ENCODE measurements around the gene NKX3-2.
A peak's percentile ranks its signal among the peaks of the same experiment; 100 is the strongest.

Gene NKX3-2

GRCh38 chr4:13523591-13524503 is 20.5 kb downstream of the NKX3-2 start:
- ChIA-PET POLR2A (no interaction called here), CTCF (no interaction called here)
- no peak overlapping the region for H3K4me3 ChIP-seq (ENCODE audit: low read depth, low read length)
- H3K27ac ChIP-seq (ENCODE audit: extremely low read depth, low read depth, low read length) = no peak overlapping the region
- H3K4me1 ChIP-seq (ENCODE audit: control insufficient read depth, insufficient read depth, low read length) = no peaks in the 10 kb centered on the region
- peak; percentile 98 for TF ChIP-seq ZNF140 (tag by site-specific recombination; IDR thresholded peaks at IDR 0.05)
- TF ChIP-seq ZSCAN30 (tag by site-specific recombination; IDR thresholded peaks at IDR 0.05) = no peak
- no peaks in the 10 kb centered on the region for H3K36me3 ChIP-seq (ENCODE audit: control insufficient read depth in 2 of 2, insufficient read depth in 1 of 2, low read length in 2 of 2)
- no peaks in the 10 kb centered on the region; the same call in 1 of the 2 replicates for H3K9me3 ChIP-seq (ENCODE audit: control insufficient read depth, insufficient read depth, low read depth, low read length)

- TF ChIP-seq ZNF548 (tag by site-specific recombination; IDR thresholded peaks at IDR 0.05) = no peak
- no peak for TF ChIP-seq ZNF221 (tag by site-specific recombination; IDR thresholded peaks at IDR 0.05; ENCODE audit: borderline replicate concordance)
- no peak for TF ChIP-seq WT1 (tag by site-specific recombination; IDR thresholded peaks at IDR 0.05)
- no peak for TF ChIP-seq GLIS2 (tag by site-specific recombination; IDR thresholded peaks at IDR 0.05)
- TF ChIP-seq GFI1B (tag by site-specific recombination; IDR thresholded peaks at IDR 0.05) = no peak
- no peak for TF ChIP-seq ZNF692 (tag by site-specific recombination; IDR thresholded peaks at IDR 0.05)
- no peak for TF ChIP-seq ZBTB1 (tag by site-specific recombination; IDR thresholded peaks at IDR 0.05)
- no peak for TF ChIP-seq ZNF426 (tag by site-specific recombination; IDR thresholded peaks at IDR 0.05)
- TF ChIP-seq ZNF394 (tag by site-specific recombination; IDR thresholded peaks at IDR 0.05; ENCODE audit: borderline replicate concordance) = no peak
- TF ChIP-seq ZBTB7A (tag by site-specific recombination; IDR thresholded peaks at IDR 0.05; ENCODE audit: low read depth) = no peak
- TF ChIP-seq TCF7L2 (IDR thresholded peaks at IDR 0.05; ENCODE audit: borderline replicate concordance, low read depth, low read length) = no peak
- no peak for TF ChIP-seq ZNF670 (tag by site-specific recombination; IDR thresholded peaks at IDR 0.05; ENCODE audit: low read depth)
- TF ChIP-seq ZNF280C (tag by site-specific recombination; IDR thresholded peaks at IDR 0.05) = no peak
- TF ChIP-seq ZNF341 (tag by site-specific recombination; IDR thresholded peaks at IDR 0.05; ENCODE audit: low read depth) = no peak
- TF ChIP-seq ZNF629 (tag by site-specific recombination; IDR thresholded peaks at IDR 0.05) = no peak
- TF ChIP-seq ZNF366 (tag by site-specific recombination; conservative IDR thresholded peaks at IDR 0.05) = no peak
- no peak for TF ChIP-seq ZNF324 (tag by site-specific recombination; IDR thresholded peaks at IDR 0.05)
- no peak for TF ChIP-seq ZBTB10 (tag by site-specific recombination; IDR thresholded peaks at IDR 0.05)
- Histone ChIP-seq H3K36me3 (ENCODE audit: control insufficient read depth in 2 of 2, insufficient read depth in 1 of 2, low read length in 2 of 2) (no peaks in the 10 kb centered on the region), H3K4me1 (ENCODE audit: control insufficient read depth, insufficient read depth, low read length) (no peaks in the 10 kb centered on the region), H3K27ac (ENCODE audit: extremely low read depth, low read depth, low read length) (no peak overlapping the region), H3K4me3 (ENCODE audit: low read depth, low read length) (no peak overlapping the region), H3K9me3 (ENCODE audit: control insufficient read depth, insufficient read depth, low read depth, low read length) (no peaks in the 10 kb centered on the region; the same call in 1 of the 2 replicates)
- ChIA-PET CTCF (no interaction called here), POLR2A (no interaction called here)
These were observed 21.2 kb downstream of the NKX3-2 start for GRCh38 chr4:13523105-13523477.
